ENCODE measurements around the gene MMP27. TPM values are rescaled to one million over a fixed set of nuclear protein-coding genes. Genes with fewer than 3 reads are reported as not detected.

Gene MMP27
- polyA plus RNA-seq, 5 donors: not detected

Other genes with a start within 250 kb of the MMP27 start
- gene MMP7, start 175.0 kb downstream of the MMP27 start, polyA plus RNA-seq (ENCODE audit: insufficient read depth in 1 of 5, insufficient read length in 5 of 5, low replicate concordance in 1 of 5): under 1 TPM in 4 of 5 donors, not detected in 1; 0.38 to 0.84 (median 0.70) TPM
- not detected for gene MMP20, start 80.4 kb downstream of the MMP27 start, polyA plus RNA-seq (ENCODE audit: insufficient read depth in 1 of 5, insufficient read length in 5 of 5, low replicate concordance in 1 of 5)
- gene MMP8, start 19.2 kb upstream of the MMP27 start, polyA plus RNA-seq (ENCODE audit: insufficient read depth in 1 of 5, insufficient read length in 5 of 5, low replicate concordance in 1 of 5): under 1 TPM in 4 of 5 donors, not detected in 1; 0.05 to 0.26 (median 0.16) TPM
- gene MMP10, start 74.9 kb upstream of the MMP27 start, polyA plus RNA-seq (ENCODE audit: insufficient read depth in 1 of 5, insufficient read length in 5 of 5, low replicate concordance in 1 of 5): 1 to 10 TPM in 3 of 5 donors, under 1 TPM in 2; 0.45 to 2.4 (median 1.8) TPM
- gene MMP1, start 92.4 kb upstream of the MMP27 start, polyA plus RNA-seq (ENCODE audit: insufficient read depth in 1 of 5, insufficient read length in 5 of 5, low replicate concordance in 1 of 5): 1 to 10 TPM; 1.2 to 8.3 (median 2.9) TPM
- not detected for gene MMP3, start 137.8 kb upstream of the MMP27 start, polyA plus RNA-seq (ENCODE audit: insufficient read depth in 1 of 5, insufficient read length in 5 of 5, low replicate concordance in 1 of 5)
- not detected for gene MMP12, start 169.2 kb upstream of the MMP27 start, polyA plus RNA-seq (ENCODE audit: insufficient read depth in 1 of 5, insufficient read length in 5 of 5, low replicate concordance in 1 of 5)
- gene MMP13, start 250.0 kb upstream of the MMP27 start, polyA plus RNA-seq (ENCODE audit: insufficient read depth in 1 of 5, insufficient read length in 5 of 5, low replicate concordance in 1 of 5): under 1 TPM in 2 of 5 donors, not detected in 3; 0.06 to 0.10 TPM

Measured in right lung (tissue), 5 donors.